HG02763 (cell line): ENCODE measurements around the gene AGAP9.
"Not testable (repeated sequence)": the region's sequence is repeated elsewhere in the genome, so short reads cannot be mapped to it uniquely, and the experiment has no call there.

ENCODE experiments used
- ATAC-seq: cut with Tn5 transposase; IDR thresholded peaks from one replicate; pipeline ENCODE4 v1.9.1; 2021; ENCODE audit warnings: mild to moderate bottlenecking, moderate library complexity; ENCODE audit not compliant: unreplicated experiment

Gene AGAP9

DNA sequence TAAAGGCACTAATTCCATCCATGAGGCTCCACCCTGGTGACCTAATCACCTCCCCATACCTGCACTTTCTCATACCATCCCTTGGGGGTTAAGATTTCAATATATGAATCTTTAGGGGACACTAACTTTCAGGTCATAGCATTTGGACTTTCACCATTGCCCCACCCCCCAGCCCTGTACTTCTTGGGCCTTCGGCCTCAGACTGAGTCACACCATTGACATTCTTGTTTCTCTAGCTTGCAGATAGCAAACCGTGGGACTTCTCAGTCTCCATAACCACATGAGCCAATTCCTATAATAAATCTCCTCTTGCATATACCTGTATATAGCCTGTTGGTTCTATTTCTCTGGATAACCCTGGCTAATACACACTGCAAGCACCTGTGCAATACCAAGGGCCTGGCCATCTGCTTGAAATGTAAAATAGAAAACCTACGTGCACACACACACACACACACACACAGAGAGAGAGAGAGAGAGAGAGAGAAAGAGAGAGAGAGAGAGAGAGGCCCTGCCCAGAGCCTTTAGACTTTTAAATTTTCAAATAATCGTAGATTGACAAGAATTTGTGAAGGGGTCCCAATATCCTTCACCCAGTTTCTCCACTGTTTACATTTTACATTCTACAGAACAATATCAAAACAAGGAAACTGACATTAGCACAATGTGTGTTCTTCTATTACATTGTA is 64.8 kb downstream of the AGAP9 start:
- ATAC-seq, result no peak

- no peak for ATAC-seq
Observed at GRCh38 chr10:47457826-47458225, 65.6 kb downstream of the AGAP9 start.

DNA sequence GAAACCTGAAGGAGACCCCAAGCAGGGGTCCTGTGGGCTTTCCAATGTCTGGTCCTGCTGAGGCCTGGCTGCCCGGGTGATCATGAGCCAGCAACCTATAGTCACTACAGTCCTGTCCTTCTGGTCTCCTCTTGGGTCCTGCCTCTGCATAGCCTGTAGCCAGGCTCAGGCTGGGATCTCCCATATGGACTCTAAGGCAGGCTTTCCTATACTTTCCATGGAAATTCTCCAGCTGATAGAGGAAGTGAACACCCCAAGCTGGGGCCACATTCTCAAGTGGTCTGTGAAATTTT is 66.0 kb downstream of the AGAP9 start:
- no peak for ATAC-seq

- ATAC-seq, result no peak
Observed at GRCh38 chr10:47456794-47457527, 66.5 kb downstream of the AGAP9 start.

DNA sequence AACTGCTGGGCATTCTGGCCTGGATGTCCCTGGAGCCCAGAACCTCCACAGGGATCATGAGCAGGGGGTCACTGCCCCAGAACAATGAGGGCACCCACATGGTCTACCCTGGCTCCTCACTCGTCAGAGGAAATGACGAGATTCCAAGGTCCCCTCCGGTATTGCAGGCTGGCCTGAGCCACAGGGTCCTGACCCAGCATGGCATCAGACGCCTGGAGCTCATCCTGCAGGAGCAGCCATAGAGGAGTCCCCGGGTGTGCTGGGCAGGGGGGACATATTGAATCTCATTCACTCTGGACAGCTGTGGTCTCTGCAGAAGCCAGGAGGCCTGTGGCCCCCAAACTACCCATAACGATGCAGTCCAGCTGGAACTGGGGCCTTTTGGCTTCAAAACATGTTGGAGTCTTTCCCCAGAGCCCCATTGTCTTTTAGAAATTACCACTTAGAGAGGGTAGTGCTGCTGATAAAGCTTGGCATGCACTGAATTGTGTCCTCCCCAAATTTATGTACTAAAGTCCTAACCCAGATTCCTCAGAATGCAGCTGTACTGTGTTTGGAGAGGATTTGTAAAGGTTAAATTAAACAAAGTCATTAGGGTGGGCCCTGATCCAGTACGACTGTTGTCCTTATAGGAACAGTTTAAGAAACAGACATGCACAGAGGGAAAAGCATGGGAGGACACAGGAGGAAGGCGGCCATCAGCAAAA is 67.2 kb downstream of the AGAP9 start:
- no peak for ATAC-seq

DNA sequence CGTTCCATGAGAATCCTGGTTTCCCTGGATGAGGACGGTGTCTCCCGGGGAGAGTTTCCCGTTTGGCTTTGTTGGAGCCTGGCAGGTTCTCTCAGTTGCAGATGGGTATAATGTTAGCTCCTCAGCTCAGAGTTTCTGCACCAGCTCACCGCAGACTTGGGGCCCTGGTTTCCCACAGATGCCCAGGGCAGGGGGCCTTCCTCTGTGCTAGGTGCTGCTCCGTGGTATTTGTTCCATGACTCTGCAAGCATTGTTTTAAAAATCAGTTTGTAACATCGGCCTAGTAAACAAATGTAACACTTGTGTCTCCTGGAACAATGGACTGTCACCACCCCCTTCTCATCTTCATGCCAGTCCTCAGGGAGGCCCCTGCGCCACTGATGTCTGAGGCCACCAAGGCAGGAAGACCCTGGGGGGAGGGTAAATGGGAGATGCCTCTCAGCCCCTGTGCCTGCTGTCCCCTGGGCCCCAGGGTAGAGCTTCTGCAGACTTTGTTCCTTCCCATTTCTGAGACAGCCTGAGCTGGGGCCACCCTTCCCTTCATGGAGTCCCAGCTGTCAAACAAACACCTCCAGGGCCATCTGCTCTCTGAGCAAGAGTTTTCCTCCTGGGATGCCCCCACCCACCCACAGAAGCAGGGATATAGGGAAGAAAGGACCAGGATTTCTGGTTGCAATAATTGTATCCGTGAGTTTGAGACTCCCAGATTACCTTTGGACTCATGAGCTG is 67.9 kb downstream of the AGAP9 start:
- ATAC-seq, result not testable (repeated sequence)

- ATAC-seq, result no peak
Observed at GRCh38 chr10:47454780-47455058, 68.7 kb downstream of the AGAP9 start.

GRCh38 chr10:47454008-47454779 is 69.2 kb downstream of the AGAP9 start:
- ATAC-seq, result no peak

DNA sequence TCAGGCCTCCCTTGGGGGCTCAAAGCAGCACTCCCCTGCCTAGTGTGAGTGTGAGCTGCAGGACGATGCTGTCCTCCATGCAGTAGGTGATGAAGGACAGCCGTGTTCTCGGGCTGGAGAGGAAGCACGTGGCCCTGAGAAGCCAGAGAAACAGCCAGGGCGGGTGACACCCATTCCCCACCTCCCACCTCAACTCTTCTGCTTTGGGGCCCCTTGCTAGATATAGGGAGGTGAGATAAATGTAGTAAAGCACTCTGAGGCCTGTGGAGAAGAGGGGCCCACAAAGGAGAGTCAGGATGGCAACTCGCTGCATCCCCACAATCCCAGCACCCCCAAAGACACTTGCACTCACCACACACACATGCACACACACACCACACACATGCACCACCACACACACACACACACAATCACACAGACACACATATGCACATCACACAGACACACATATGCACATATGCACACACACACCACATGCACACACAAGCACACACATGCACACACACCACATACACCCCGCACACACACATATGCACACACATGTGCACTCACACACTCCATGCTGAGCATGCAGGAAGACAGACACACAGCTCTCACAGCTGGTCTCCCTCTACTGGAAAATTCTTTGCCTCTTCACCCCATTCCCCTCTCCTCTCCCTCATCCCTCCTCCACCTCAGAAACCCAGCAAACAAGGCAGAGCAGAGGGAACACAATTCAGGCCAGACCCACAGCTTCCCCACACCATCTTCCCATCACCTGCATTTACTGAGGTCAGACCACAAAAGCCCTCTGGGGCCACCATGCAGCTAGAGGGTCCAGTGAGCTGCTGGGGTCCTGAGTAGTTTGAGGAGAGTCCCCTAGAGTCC is 70.1 kb downstream of the AGAP9 start:
- ATAC-seq, result no peak

DNA sequence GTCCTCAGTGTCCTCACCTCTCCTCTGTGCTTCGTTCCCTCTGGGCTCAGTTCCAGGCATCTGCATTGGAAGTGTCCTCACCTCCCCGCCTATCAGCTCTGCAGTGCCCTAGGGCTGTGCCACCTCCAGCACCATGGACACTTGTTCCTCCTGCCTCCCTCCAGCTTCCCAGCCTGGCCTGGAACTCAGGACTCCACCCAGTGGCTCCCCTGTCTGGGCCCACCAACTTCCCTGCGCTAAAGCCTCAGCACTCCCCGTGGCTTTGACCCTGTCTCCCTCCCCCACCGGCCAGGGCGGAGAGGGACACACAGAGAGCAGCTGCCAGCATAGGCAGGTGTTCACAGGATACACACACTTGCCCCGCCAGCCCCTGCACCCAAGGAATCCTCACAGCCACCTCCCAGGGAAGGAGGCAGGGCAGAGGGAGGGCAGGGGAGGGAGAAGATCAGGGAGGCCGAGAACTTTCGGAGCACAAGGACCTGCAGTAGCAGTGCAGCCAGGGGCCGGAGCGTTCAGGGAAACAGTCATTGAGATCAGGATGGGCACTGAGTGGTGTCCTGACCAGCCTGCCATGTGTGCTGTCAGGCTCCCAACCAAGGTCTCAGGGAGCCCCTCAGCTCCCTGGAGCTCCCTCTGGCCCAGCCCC is 70.8 kb downstream of the AGAP9 start:
- ATAC-seq, result no peak

DNA sequence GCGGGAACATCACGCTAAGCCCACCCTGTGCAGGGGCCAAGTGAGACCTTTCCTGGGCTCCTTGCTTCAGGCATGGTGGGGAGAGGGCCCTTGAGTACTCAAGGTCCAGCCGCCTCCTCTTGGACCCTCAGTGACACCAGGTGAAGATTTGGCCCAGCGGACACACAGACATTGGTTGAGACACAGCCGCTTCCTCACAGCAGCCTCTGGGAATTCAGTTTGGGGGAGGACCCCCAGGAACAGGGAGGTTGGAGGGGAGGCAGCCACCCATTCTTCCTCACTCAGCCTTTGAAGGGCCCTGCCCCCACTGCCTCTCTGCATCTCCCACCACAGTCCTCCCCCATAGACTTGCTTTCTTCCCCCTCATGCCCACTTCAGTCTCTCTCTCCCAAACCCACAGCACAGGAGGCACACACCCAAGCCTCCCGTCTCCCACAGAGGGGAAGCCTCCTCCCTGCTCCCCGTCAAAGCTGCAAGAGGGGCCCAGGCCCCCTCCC is 71.4 kb downstream of the AGAP9 start:
- ATAC-seq, result no peak
